HFFc6 (cell line): ENCODE data around the gene TEDC2. TPM values are rescaled to one million over a fixed set of nuclear protein-coding genes. Genes with fewer than 3 reads are reported as not detected.

Experiments used
- DNase-seq: peaks from one replicate; pipeline ENCODE4 v3.0.0-alpha.2; 2018
- H3K27ac Mint-ChIP-seq: 2 replicates; pipeline ENCODE4 v1.8.0; 2020; ENCODE audit warnings: mild to moderate bottlenecking, mixed read lengths
- H3K27me3 Mint-ChIP-seq: 2 replicates; pipeline ENCODE4 v1.8.0; 2021; ENCODE audit warnings: mild to moderate bottlenecking, moderate library complexity, mixed read lengths; ENCODE audit not compliant: insufficient read depth
- H3K36me3 Mint-ChIP-seq: 2 replicates; pipeline ENCODE4 v1.8.0; 2021; ENCODE audit warnings: low read depth, mixed read lengths
- H3K4me1 Mint-ChIP-seq: 2 replicates; pipeline ENCODE4 v1.8.0; 2020; ENCODE audit warnings: low read depth, mixed read lengths
- H3K4me3 Mint-ChIP-seq: 2 replicates; pipeline ENCODE4 v1.8.0; 2020; ENCODE audit warnings: mild to moderate bottlenecking, moderate library complexity, mixed read lengths
- H3K9me3 Mint-ChIP-seq: 2 replicates; pipeline ENCODE4 v1.8.0; 2020; ENCODE audit warnings: mild to moderate bottlenecking, mixed read lengths
- total RNA-seq, 6 experiments: library from RNA; stranded (reverse); fragmentation: NEBNext Ultra II Directional; extraction: Animal tissue kit (Norgen Biotek cat#: 25700); gene quantifications; 2 replicates in 1 of 6; 3 replicates in 5 of 6; pipeline ENCODE4 v1.2.3, GENCODE V29; 2021
- TF ChIP-seq, protein P1 (sequence below): fragments of 200-600 bp; sonication (generic); IDR thresholded peaks from 2 replicates; pipeline ENCODE4 v1.5.0; 2021; ENCODE audit warnings: antibody characterized with exemption, mild to moderate bottlenecking

Gene TEDC2
- total RNA-seq, 6 experiments from 2014 or later, result 3.6 to 8.3 (median 8.0) TPM

DNA sequence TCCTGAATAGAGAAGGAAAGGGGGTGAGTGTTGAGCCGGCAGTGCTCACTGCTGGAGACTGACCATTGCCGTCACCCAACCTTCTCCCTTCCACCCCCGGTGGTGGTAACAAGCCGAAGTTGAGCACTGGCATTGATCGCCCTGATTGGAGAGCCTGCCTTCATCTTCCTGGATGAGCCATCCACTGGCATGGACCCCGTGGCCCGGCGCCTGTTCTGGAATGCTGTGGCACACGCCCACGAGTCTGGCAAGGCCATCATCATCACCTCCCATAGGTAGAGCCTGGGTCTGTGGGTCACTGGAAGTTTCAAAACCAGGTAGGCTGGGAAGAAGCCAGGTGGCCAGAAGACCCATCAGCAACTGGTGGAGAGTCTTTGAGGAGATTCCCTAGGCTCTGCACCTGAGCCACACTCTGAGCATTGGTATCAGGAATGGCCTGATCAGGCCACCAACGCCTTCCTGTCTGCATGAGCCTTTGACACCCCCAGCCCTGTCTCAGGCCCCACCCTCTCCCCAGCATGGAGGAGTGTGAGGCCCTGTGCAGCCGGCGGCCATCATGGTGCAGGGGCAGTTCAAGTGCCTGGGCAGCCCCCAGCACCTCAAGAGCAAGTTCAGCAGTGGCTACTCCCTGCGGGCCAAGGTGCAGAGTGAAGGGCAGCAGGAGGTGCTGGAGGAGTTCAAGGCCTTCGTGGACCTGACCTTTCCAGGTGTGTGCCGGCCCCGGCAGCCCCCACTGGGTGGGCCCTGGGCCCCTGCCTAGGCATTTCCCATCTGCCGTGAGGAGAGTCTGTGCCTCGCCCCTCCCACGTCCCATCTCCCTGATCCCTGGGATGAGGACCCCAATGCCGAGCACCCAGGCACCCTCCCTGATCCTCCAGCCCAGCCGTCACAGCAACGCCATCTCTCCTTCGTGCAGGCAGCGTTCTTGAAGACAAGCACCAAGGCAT is 35.6 kb upstream of the TEDC2 start:
- Mint-ChIP-seq H3K4me3 (no peak overlapping the region), H3K27me3 (peaks cover 5% of the 10 kb centered on the region), H3K9me3 (no peaks in the 10 kb centered on the region), H3K27ac (no peak overlapping the region), H3K4me1 (peaks cover 21% of the 10 kb centered on the region), H3K36me3 (no peaks in the 10 kb centered on the region)
- no peak for DNase-seq
- TF ChIP-seq, protein P1, sequence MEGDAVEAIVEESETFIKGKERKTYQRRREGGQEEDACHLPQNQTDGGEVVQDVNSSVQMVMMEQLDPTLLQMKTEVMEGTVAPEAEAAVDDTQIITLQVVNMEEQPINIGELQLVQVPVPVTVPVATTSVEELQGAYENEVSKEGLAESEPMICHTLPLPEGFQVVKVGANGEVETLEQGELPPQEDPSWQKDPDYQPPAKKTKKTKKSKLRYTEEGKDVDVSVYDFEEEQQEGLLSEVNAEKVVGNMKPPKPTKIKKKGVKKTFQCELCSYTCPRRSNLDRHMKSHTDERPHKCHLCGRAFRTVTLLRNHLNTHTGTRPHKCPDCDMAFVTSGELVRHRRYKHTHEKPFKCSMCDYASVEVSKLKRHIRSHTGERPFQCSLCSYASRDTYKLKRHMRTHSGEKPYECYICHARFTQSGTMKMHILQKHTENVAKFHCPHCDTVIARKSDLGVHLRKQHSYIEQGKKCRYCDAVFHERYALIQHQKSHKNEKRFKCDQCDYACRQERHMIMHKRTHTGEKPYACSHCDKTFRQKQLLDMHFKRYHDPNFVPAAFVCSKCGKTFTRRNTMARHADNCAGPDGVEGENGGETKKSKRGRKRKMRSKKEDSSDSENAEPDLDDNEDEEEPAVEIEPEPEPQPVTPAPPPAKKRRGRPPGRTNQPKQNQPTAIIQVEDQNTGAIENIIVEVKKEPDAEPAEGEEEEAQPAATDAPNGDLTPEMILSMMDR, result no peak

DNA sequence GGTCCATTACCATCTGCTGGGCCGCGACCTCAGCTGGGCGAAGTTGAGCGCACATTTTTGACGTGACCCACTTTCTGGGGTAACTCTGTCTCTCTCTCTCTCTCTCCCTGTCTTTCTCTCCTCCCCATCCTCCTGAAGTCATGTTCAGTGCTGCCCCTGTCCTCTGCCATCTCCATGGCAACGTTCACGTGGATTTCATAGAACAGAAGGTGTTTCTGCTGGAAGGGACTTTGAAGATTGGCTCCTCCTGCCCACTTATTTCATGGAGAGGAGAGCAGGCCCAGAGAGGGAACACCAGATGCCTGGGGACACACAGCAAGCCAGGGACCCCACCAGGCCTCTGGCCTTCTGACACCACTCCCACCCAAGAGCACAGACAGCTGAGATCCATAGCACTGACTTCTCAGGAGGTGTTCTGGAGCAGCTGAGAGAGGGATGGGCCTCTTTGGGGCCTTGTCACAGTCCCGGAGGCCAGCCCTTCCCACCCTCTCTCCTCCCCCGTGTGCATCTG is 34.8 kb upstream of the TEDC2 start:
- Mint-ChIP-seq H3K9me3 (no peaks in the 10 kb centered on the region), H3K4me1 (peaks cover 22% of the 10 kb centered on the region), H3K4me3 (no peak overlapping the region), H3K36me3 (peaks cover 2% of the 10 kb centered on the region; the same call in 1 of the 2 replicates), H3K27ac (no peak overlapping the region), H3K27me3 (peaks cover 5% of the 10 kb centered on the region)
- DNase-seq, result no peak
- TF ChIP-seq, protein P1, result no peak

DNA sequence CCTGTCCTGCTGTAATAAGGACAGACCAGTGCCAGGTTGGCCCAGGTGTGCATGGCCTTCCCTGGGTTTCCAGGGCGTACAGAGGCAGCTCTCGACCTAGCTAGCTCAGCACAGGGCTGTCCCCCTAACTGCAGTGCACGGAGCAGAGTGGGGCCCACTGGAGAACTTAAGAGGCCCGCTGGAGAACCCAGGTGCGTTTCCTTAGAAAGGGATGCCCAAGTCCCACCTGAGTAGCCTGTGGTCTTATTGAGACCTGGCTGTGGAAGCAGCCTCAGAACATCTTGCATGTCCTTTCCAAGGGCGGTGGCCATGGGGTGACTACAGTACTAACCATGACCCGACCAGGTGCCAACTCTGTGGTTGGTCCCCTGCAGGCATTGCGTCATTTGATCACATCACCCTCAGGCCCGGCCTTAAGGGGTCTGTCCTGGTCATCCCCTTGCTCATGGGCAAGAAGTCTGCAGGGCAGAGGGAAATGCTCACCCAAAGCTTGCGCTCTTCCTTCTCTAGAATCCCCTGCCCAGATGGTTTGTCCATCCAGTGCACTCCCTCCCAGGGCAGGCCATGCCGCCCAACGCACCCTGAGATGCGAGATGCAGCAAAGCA is 34.0 kb upstream of the TEDC2 start:
- no peak for DNase-seq
- no peak overlapping the region for H3K4me3 Mint-ChIP-seq
- peaks cover 3% of the 10 kb centered on the region for H3K27me3 Mint-ChIP-seq
- peaks cover 8% of the 10 kb centered on the region; the same call in 1 of the 2 replicates for H3K36me3 Mint-ChIP-seq
- TF ChIP-seq, protein P1, result no peak
- H3K27ac Mint-ChIP-seq, result no peak overlapping the region
- H3K4me1 Mint-ChIP-seq, result peaks cover 28% of the 10 kb centered on the region
- no peaks in the 10 kb centered on the region for H3K9me3 Mint-ChIP-seq

- TF ChIP-seq, protein P1, result no peak
- Mint-ChIP-seq H3K27ac (no peak overlapping the region), H3K4me3 (no peak overlapping the region), H3K4me1 (peaks cover 31% of the 10 kb centered on the region), H3K27me3 (peaks cover 1% of the 10 kb centered on the region), H3K36me3 (peaks cover 8% of the 10 kb centered on the region; the same call in 1 of the 2 replicates), H3K9me3 (no peaks in the 10 kb centered on the region)
- DNase-seq, result no peak
Observed at GRCh38 chr16:2426941-2427361, 33.0 kb upstream of the TEDC2 start.

DNA sequence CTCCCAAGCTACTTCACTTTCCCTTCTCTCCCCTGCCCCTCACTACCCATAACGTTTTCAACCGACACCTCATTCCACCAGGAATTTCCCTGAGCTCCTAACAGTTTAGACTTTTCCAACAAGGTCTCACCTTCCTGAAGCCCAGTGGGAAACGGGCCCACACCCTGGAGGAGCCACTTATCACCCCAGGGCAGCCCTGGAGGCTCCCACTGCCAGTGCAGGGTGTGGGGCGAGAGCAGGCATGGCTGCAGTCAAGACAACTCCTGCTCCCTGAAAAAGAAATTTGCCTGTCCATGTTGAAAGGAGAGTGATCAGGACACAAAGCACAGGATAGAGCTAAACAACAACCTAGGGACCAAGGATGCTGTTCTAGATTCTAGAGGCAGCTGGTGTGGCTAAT is 32.4 kb upstream of the TEDC2 start:
- TF ChIP-seq, protein P1, result no peak
- Mint-ChIP-seq H3K27me3 (peaks cover 1% of the 10 kb centered on the region), H3K27ac (peak overlapping the region; percentile 89; the same call in 1 of the 2 replicates), H3K36me3 (peaks cover 8% of the 10 kb centered on the region; the same call in 1 of the 2 replicates), H3K9me3 (no peaks in the 10 kb centered on the region), H3K4me3 (peak overlapping the region; percentile 48; the same call in 1 of the 2 replicates), H3K4me1 (peaks cover 31% of the 10 kb centered on the region)
- no peak for DNase-seq
